Mucosa of rectum (tissue), 2 donors: Measurements from ENCODE around the gene QARS1.

Experiments used
- H3K27ac ChIP-seq, 2 donors: one replicate each; pipeline ENCODE4 v1.7.0; 2013; ENCODE audit warnings: inconsistent platforms in 2 of 2, low read depth in 2 of 2, low read length in 2 of 2
- H3K27me3 ChIP-seq, 2 donors: one replicate each; pipeline ENCODE4 v1.7.0; 2013; ENCODE audit warnings: low read length in 2 of 2; ENCODE audit not compliant: control insufficient read depth in 2 of 2, insufficient read depth in 2 of 2
- H3K36me3 ChIP-seq, 2 donors: one replicate each; pipeline ENCODE4 v1.7.0; 2013; ENCODE audit warnings: low read length in 2 of 2; ENCODE audit not compliant: control insufficient read depth in 2 of 2, insufficient read depth in 2 of 2
- H3K4me1 ChIP-seq, 2 donors: one replicate each; pipeline ENCODE4 v1.7.0; 2013; ENCODE audit warnings: low read length in 2 of 2, mild to moderate bottlenecking in 1 of 2; ENCODE audit not compliant: control insufficient read depth in 2 of 2, insufficient read depth in 2 of 2
- H3K4me3 ChIP-seq, 2 donors: one replicate each; pipeline ENCODE4 v1.7.0; 2013; ENCODE audit warnings: low read length in 2 of 2
- H3K9ac ChIP-seq, 2 donors: one replicate each; pipeline ENCODE4 v1.7.0; 2013; ENCODE audit warnings: low read length in 2 of 2, low read depth in 1 of 2, mild to moderate bottlenecking in 1 of 2
- H3K9me3 ChIP-seq, 2 donors: one replicate each; pipeline ENCODE4 v1.7.0; 2013; ENCODE audit warnings: low read length in 2 of 2; ENCODE audit not compliant: control insufficient read depth in 2 of 2
- donor health status: healthy.
- donor health status: Normal muscosa, but diverticular disease.

QARS1 gene

GRCh38 chr3:49132073-49132436 is 27.5 kb upstream of the QARS1 start:
- peak overlapping the region; percentile 71 to 76 for H3K27ac ChIP-seq
- peaks cover 3 to 8% of the 10 kb centered on the region in 2 donors for H3K36me3 ChIP-seq
- H3K27me3 ChIP-seq, result no peaks in the 10 kb centered on the region
- peak overlapping the region; percentile 79 to 81 for H3K4me3 ChIP-seq
- peaks cover 17 to 18% of the 10 kb centered on the region in 2 donors for H3K4me1 ChIP-seq
- peak overlapping the region; percentile 66 to 76 for H3K9ac ChIP-seq
- no peaks in the 10 kb centered on the region for H3K9me3 ChIP-seq

DNA sequence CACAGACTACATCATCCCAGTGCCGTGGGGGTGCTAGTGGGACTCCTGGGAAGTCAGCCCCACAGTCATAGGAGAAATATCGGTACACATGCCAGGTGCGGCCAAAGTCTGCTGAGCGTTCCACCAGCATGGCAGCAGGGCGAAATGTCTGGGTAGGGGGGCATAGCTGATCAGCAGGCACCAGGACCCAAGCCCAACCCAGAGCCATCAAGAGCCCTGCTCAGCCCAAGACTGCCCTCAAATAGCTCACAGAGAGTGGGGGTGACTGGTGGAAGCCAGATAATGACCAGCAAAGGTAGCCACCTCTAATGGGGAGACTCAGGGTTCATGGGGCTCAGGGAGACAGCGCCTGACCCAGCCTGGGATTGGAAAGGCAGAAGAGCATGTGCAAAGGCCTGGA is 27.0 kb upstream of the QARS1 start:
- H3K4me1 ChIP-seq, result peaks cover 17 to 18% of the 10 kb centered on the region in 2 donors
- peak overlapping the region; percentile 79 to 81 for H3K4me3 ChIP-seq
- peaks cover 3 to 8% of the 10 kb centered on the region in 2 donors for H3K36me3 ChIP-seq
- H3K27ac ChIP-seq, result no peak overlapping the region
- peak overlapping the region in 1 of 2 donors; percentile 66 for H3K9ac ChIP-seq
- no peaks in the 10 kb centered on the region for H3K9me3 ChIP-seq
- H3K27me3 ChIP-seq, result no peaks in the 10 kb centered on the region

GRCh38 chr3:49131040-49131439 is 26.5 kb upstream of the QARS1 start:
- Histone ChIP-seq H3K4me3 (no peak overlapping the region), H3K4me1 (peaks cover 17 to 18% of the 10 kb centered on the region in 2 donors), H3K36me3 (peaks cover 5 to 8% of the 10 kb centered on the region in 2 donors), H3K27ac (no peak overlapping the region), H3K9me3 (no peaks in the 10 kb centered on the region), H3K9ac (no peak overlapping the region), H3K27me3 (no peaks in the 10 kb centered on the region)

DNA sequence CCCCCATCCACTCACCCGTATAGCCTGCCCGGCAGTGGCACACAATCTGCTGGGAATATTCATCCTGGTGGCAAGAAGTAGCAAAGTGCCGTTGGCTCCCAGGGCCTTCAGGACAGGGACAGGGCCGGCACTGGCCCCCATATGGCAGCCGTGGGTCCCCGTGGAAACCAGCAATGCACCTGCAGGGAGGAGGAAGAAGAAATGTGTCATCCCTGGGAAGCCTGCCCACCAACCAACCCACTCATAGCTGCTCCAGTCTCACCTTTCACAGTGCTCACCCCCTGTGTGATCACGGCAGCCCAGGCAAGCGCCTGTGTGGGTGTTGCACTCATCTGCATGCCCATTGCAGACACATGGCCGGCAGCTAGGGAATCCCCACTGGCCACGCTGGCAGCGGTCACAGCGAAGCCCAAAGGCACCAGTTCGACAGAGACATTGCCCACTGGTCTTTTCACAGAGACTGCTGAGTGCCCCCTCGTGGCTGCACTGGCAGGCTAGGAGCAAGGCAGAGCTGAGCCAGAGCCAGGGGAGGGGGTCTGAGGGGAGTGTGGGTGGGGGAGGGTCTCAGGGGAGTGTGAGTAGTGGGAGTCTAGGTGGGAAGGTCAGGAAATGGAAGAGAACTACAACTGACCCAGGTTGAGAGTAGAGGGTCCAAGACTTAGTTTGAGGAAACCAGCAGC is 20.6 kb upstream of the QARS1 start:
- Histone ChIP-seq H3K9me3 (no peaks in the 10 kb centered on the region), H3K4me3 (no peak overlapping the region), H3K9ac (no peak overlapping the region), H3K4me1 (peaks cover under 1 to 1% of the 10 kb centered on the region in 2 donors), H3K27ac (no peak overlapping the region), H3K36me3 (peaks cover 12 to 34% of the 10 kb centered on the region in 2 donors), H3K27me3 (no peaks in the 10 kb centered on the region)

GRCh38 chr3:49124203-49124602 is 19.6 kb upstream of the QARS1 start:
- H3K4me1 ChIP-seq, result peaks cover 9% of the 10 kb centered on the region in 2 donors
- peaks cover 12 to 30% of the 10 kb centered on the region in 2 donors for H3K36me3 ChIP-seq
- no peak overlapping the region for H3K9ac ChIP-seq
- no peaks in the 10 kb centered on the region for H3K9me3 ChIP-seq
- no peak overlapping the region for H3K27ac ChIP-seq
- H3K27me3 ChIP-seq, result no peaks in the 10 kb centered on the region
- no peak overlapping the region for H3K4me3 ChIP-seq

GRCh38 chr3:49123687-49124086 is 19.1 kb upstream of the QARS1 start:
- H3K27ac ChIP-seq, result no peak overlapping the region
- peaks cover 9 to 10% of the 10 kb centered on the region in 2 donors for H3K4me1 ChIP-seq
- H3K4me3 ChIP-seq, result no peak overlapping the region
- H3K9me3 ChIP-seq, result no peaks in the 10 kb centered on the region
- no peak overlapping the region for H3K9ac ChIP-seq
- no peaks in the 10 kb centered on the region for H3K27me3 ChIP-seq
- H3K36me3 ChIP-seq, result peaks cover 15 to 29% of the 10 kb centered on the region in 2 donors

- Histone ChIP-seq H3K27ac (no peak overlapping the region), H3K27me3 (no peaks in the 10 kb centered on the region), H3K36me3 (peaks cover 14 to 32% of the 10 kb centered on the region in 2 donors), H3K4me1 (peaks cover 9 to 10% of the 10 kb centered on the region in 2 donors), H3K9me3 (no peaks in the 10 kb centered on the region), H3K9ac (no peak overlapping the region), H3K4me3 (no peak overlapping the region)
Observed at GRCh38 chr3:49122886-49123545, 18.5 kb upstream of the QARS1 start.

GRCh38 chr3:49122451-49122850 is 17.9 kb upstream of the QARS1 start:
- H3K36me3 ChIP-seq, result peaks cover 19 to 38% of the 10 kb centered on the region in 2 donors
- no peak overlapping the region for H3K9ac ChIP-seq
- no peak overlapping the region for H3K4me3 ChIP-seq
- peaks cover 9 to 10% of the 10 kb centered on the region in 2 donors for H3K4me1 ChIP-seq
- H3K27ac ChIP-seq, result no peak overlapping the region
- H3K27me3 ChIP-seq, result no peaks in the 10 kb centered on the region
- no peaks in the 10 kb centered on the region for H3K9me3 ChIP-seq

DNA sequence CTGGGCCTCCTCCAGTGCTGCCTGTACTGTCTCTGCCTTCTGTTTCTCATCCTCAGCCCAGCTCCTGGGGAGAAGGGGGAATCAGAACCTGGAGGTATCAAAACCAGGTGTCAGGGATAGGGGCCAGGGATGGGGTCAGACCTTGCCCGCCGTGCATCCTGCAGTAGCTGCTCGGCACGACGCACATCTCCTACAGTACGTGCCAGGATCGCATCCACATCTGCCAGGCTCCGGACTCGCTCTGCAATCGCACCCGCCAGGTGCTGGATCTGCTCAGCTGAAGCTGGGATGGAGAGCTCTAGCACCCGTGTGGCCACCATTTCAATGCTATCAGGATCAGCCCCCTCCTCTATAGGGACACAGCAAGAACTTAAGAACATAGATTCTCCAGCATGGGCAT is 17.5 kb upstream of the QARS1 start:
- peaks cover 9 to 10% of the 10 kb centered on the region in 2 donors for H3K4me1 ChIP-seq
- H3K9ac ChIP-seq, result no peak overlapping the region
- H3K4me3 ChIP-seq, result no peak overlapping the region
- H3K27ac ChIP-seq, result no peak overlapping the region
- H3K27me3 ChIP-seq, result no peaks in the 10 kb centered on the region
- peaks cover 23 to 42% of the 10 kb centered on the region in 2 donors for H3K36me3 ChIP-seq
- H3K9me3 ChIP-seq, result no peaks in the 10 kb centered on the region

GRCh38 chr3:49121132-49121736 is 16.7 kb upstream of the QARS1 start:
- Histone ChIP-seq H3K36me3 (peaks cover 31 to 50% of the 10 kb centered on the region in 2 donors), H3K4me3 (peak overlapping the region; percentile 63 to 89), H3K9ac (peak overlapping the region in 1 of 2 donors; percentile 42), H3K4me1 (peaks cover 9 to 10% of the 10 kb centered on the region in 2 donors), H3K9me3 (no peaks in the 10 kb centered on the region), H3K27ac (peak overlapping the region; percentile 93 to 96), H3K27me3 (no peaks in the 10 kb centered on the region)
